ENCODE measurements around the gene RTN3. TPM values are rescaled to one million over a fixed set of nuclear protein-coding genes. Genes with fewer than 3 reads are reported as not detected.

The RTN3 gene
- total RNA-seq, 4 donors from 2014 or later = 155 to 232 (median 209) TPM

- H3K27ac ChIP-seq = peak overlapping the region in 2 of 3 donors; percentile 20 to 25
- intact Hi-C loops (cut with DNase I) = loop anchor here (5.0 to 10.0 kb wide), 2 partner anchors 65 to 253 kb away; partner anchors contain the start of gene ATL3
- H3K9me3 ChIP-seq = no peaks in the 10 kb centered on the region
- peaks cover 4 to 11% of the 10 kb centered on the region in 2 donors for H3K4me1 ChIP-seq
- H3K36me3 ChIP-seq = no peaks in the 10 kb centered on the region
- TF ChIP-seq, protein P1, sequence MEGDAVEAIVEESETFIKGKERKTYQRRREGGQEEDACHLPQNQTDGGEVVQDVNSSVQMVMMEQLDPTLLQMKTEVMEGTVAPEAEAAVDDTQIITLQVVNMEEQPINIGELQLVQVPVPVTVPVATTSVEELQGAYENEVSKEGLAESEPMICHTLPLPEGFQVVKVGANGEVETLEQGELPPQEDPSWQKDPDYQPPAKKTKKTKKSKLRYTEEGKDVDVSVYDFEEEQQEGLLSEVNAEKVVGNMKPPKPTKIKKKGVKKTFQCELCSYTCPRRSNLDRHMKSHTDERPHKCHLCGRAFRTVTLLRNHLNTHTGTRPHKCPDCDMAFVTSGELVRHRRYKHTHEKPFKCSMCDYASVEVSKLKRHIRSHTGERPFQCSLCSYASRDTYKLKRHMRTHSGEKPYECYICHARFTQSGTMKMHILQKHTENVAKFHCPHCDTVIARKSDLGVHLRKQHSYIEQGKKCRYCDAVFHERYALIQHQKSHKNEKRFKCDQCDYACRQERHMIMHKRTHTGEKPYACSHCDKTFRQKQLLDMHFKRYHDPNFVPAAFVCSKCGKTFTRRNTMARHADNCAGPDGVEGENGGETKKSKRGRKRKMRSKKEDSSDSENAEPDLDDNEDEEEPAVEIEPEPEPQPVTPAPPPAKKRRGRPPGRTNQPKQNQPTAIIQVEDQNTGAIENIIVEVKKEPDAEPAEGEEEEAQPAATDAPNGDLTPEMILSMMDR (IDR thresholded peaks at IDR 0.05) = no peak
- TF ChIP-seq POLR2A (IDR thresholded peaks at IDR 0.05) = no peak
- no peak overlapping the region for H3K4me3 ChIP-seq (replicated peaks in 1 of 3)
- H3K27me3 ChIP-seq = no peaks in the 10 kb centered on the region
- WGBS, 2 donors = 50 to 91% methylated on average over 1 of the region's 1 CpG
- no peak for DNase-seq
Measured at GRCh38 chr11:63737718-63738117, 56.4 kb downstream of the RTN3 start.

DNA sequence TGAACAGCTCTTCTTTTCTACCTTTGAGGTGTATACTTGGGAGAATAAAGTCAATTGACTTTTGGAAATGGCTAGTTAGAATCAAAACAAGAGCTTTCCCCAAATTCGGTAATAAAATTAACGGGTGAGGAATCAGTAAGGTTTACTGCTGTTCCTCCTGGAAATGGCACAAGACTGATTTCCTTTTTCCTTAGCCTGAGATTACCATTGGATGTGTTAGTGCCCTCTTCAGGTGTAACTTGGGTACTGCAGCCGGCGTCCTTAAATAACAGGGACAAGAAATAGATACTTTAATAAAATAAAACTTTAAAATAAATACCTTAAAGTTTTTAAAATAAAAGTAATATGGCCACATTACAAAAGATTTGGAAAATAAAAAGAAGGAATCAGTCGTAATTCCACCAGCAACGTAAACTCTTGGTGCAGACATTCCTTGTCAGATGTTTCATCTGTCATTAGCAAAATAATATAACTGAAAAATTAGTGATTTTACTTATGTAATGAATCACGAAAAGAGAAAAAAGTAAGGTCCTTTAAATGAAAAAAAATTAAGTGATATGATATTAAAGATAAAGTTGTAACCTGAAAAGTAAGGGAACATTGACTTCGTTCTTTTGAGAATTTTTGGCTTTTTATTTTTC is 57.5 kb downstream of the RTN3 start:
- H3K4me3 ChIP-seq (replicated peaks in 1 of 3) = no peak overlapping the region
- TF ChIP-seq, protein P1 (IDR thresholded peaks at IDR 0.05) = peak; percentile 80 to 98 (median 92)
- no peak for TF ChIP-seq POLR2A (IDR thresholded peaks at IDR 0.05)
- peak; percentile 74 to 81 for DNase-seq
- no peaks in the 10 kb centered on the region for H3K36me3 ChIP-seq
- intact Hi-C loops (cut with DNase I) = loop anchor here (5.0 to 10.0 kb wide), 2 partner anchors 67 to 254 kb away; partner anchors contain the start of gene ATL3
- 19 to 21% methylated on average over 8 of the region's 8 CpGs for WGBS, 2 donors
- H3K27ac ChIP-seq = peak overlapping the region; percentile 20 to 25 (median 20)
- no peaks in the 10 kb centered on the region for H3K27me3 ChIP-seq
- no peaks in the 10 kb centered on the region for H3K9me3 ChIP-seq
- peaks cover 4 to 11% of the 10 kb centered on the region in 2 donors for H3K4me1 ChIP-seq

- no peak for TF ChIP-seq POLR2A (IDR thresholded peaks at IDR 0.05)
- TF ChIP-seq, protein P1 (IDR thresholded peaks at IDR 0.05) = peak in 4 of 6 experiments; percentile 2 to 31 (median 28)
- 76 to 78% methylated on average over 13 of the region's 13 CpGs for WGBS, 2 donors
- intact Hi-C loops (cut with DNase I) = no loop called here
- DNase-seq = peak in 1 of 2 donors; percentile 36
- Histone ChIP-seq H3K27me3 (no peaks in the 10 kb centered on the region), H3K36me3 (peaks cover 4 to 5% of the 10 kb centered on the region in 2 donors), H3K4me3 (replicated peaks in 1 of 3) (no peak overlapping the region), H3K4me1 (peaks cover 11 to 12% of the 10 kb centered on the region in 2 donors), H3K9me3 (no peaks in the 10 kb centered on the region), H3K27ac (peak overlapping the region in 2 of 3 donors; percentile 32 to 33)
Measured at GRCh38 chr11:63745304-63746170, 64.2 kb downstream of the RTN3 start.

GRCh38 chr11:63747011-63747410 is 65.7 kb downstream of the RTN3 start:
- Histone ChIP-seq H3K27me3 (no peaks in the 10 kb centered on the region), H3K4me1 (peaks cover 11 to 12% of the 10 kb centered on the region in 2 donors), H3K4me3 (replicated peaks in 1 of 3) (no peak overlapping the region), H3K9me3 (no peaks in the 10 kb centered on the region), H3K27ac (peak overlapping the region in 1 of 3 donors; percentile 17), H3K36me3 (peaks cover 11 to 16% of the 10 kb centered on the region in 2 donors)
- TF ChIP-seq, protein P1 (IDR thresholded peaks at IDR 0.05) = no peak
- TF ChIP-seq POLR2A (IDR thresholded peaks at IDR 0.05) = no peak
- intact Hi-C loops (cut with DNase I) = no loop called here
- WGBS, 2 donors = 86 to 90% methylated on average over 3 of the region's 3 CpGs
- no peak for DNase-seq

Measured in thyroid gland (tissue), 4 donors.